ENCODE results near the gene MYH4. TPM values are rescaled to one million over a fixed set of nuclear protein-coding genes. Genes with fewer than 3 reads are reported as not detected.

MYH4 gene
- total RNA-seq, 1 donor from 2014 or later = not detected

DNA sequence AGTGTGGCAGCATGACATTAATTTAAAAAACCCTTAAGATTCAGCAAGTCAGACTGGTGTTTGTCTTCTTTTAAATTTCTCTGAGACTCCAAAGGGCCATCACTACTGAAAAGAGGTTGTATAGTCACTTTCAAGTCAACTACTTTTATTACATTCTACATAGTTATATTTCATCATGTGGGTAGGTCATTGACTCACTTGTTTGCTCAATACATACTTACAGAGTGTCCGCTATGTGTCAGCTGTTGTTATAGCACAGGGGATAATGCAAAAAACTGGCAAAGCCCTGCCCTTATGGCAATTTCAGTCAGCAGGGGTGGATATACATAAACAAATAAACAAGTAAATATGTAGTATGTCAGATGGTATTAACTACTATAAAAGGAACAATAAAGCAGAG lies 2.5 kb upstream of the MYH4 start:
- Mint-ChIP-seq H3K4me1 (no peaks in the 10 kb centered on the region), H3K4me3 (no peak overlapping the region), H3K27me3 (ENCODE audit: low read depth) (peaks cover 13% of the 10 kb centered on the region), H3K9me3 (no peaks in the 10 kb centered on the region), H3K36me3 (ENCODE audit: low read depth) (no peaks in the 10 kb centered on the region), H3K27ac (ENCODE audit: unreplicated experiment) (no peak overlapping the region)
- TF ChIP-seq CTCF (conservative IDR thresholded peaks at IDR 0.05) = no peak
- no peak for DNase-seq (ENCODE audit: low read depth, low spot score)

- H3K4me1 Mint-ChIP-seq = no peaks in the 10 kb centered on the region
- H3K27ac Mint-ChIP-seq (ENCODE audit: unreplicated experiment) = no peak overlapping the region
- no peak overlapping the region for H3K4me3 Mint-ChIP-seq
- DNase-seq (ENCODE audit: low read depth, low spot score) = no peak
- peaks cover 50% of the 10 kb centered on the region for H3K27me3 Mint-ChIP-seq (ENCODE audit: low read depth)
- H3K9me3 Mint-ChIP-seq = no peaks in the 10 kb centered on the region
- TF ChIP-seq CTCF (conservative IDR thresholded peaks at IDR 0.05) = no peak
- no peaks in the 10 kb centered on the region for H3K36me3 Mint-ChIP-seq (ENCODE audit: low read depth)
These were observed 6.0 kb downstream of the MYH4 start for GRCh38 chr17:10463402-10463801.

DNA sequence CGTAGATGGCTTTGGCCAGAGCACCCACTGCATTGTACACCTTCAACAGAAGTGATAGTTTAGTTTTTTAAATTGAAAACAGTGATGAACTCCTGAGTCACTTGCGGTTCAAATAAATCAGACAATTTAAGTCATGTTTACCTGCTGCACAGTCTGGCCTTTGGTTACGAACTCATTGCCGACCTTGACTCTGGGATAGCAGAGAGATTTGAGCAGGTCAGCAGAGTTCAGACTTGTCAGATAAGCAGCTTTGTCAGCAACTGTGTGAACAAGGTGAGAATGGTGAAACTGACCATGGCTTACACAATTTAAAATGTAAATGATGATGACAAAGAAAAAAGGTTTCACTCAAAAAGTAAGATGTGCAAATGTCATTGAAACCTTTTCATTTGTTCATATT lies 9.3 kb downstream of the MYH4 start:
- no peak for DNase-seq (ENCODE audit: low read depth, low spot score)
- no peak for TF ChIP-seq CTCF (conservative IDR thresholded peaks at IDR 0.05)
- peaks cover 49% of the 10 kb centered on the region for H3K27me3 Mint-ChIP-seq (ENCODE audit: low read depth)

GRCh38 chr17:10458701-10459100 lies 10.7 kb downstream of the MYH4 start:
- no peaks in the 10 kb centered on the region for H3K4me1 Mint-ChIP-seq
- no peaks in the 10 kb centered on the region for H3K9me3 Mint-ChIP-seq
- DNase-seq (ENCODE audit: low read depth, low spot score) = no peak
- H3K27ac Mint-ChIP-seq (ENCODE audit: unreplicated experiment) = no peak overlapping the region
- no peak for TF ChIP-seq CTCF (conservative IDR thresholded peaks at IDR 0.05)
- H3K36me3 Mint-ChIP-seq (ENCODE audit: low read depth) = no peaks in the 10 kb centered on the region
- no peak overlapping the region for H3K4me3 Mint-ChIP-seq
- peaks cover 48% of the 10 kb centered on the region for H3K27me3 Mint-ChIP-seq (ENCODE audit: low read depth)

More for the DNA sequence above, 9.3 kb downstream of the MYH4 start:
- Mint-ChIP-seq H3K36me3 (ENCODE audit: low read depth) (no peaks in the 10 kb centered on the region), H3K9me3 (no peaks in the 10 kb centered on the region), H3K27ac (ENCODE audit: unreplicated experiment) (no peak overlapping the region), H3K4me1 (no peaks in the 10 kb centered on the region), H3K4me3 (no peak overlapping the region)

- no peaks in the 10 kb centered on the region for H3K36me3 Mint-ChIP-seq (ENCODE audit: low read depth)
- no peak for TF ChIP-seq CTCF (conservative IDR thresholded peaks at IDR 0.05)
- H3K27ac Mint-ChIP-seq (ENCODE audit: unreplicated experiment) = no peak overlapping the region
- H3K9me3 Mint-ChIP-seq = no peaks in the 10 kb centered on the region
- H3K27me3 Mint-ChIP-seq (ENCODE audit: low read depth) = peaks cover 45% of the 10 kb centered on the region
- H3K4me1 Mint-ChIP-seq = no peaks in the 10 kb centered on the region
- H3K4me3 Mint-ChIP-seq = no peak overlapping the region
- DNase-seq (ENCODE audit: low read depth, low spot score) = no peak
These were observed 11.4 kb downstream of the MYH4 start for GRCh38 chr17:10457952-10458351.

Measured in neural crest cell (in vitro differentiated cells).